ENCODE data around the gene ELFN2.

The ELFN2 gene

GRCh38 chr22:37343863-37344734 is 83.2 kb downstream of the ELFN2 start:
- H3K4me3 ChIP-seq (ENCODE audit: low read depth, low read length), result no peak overlapping the region
- TF ChIP-seq CTCF (IDR thresholded peaks at IDR 0.05; ENCODE audit: low read depth, low read length), result no peak

GRCh38 chr22:37343348-37343747 is 83.9 kb downstream of the ELFN2 start:
- no peak for TF ChIP-seq CTCF (IDR thresholded peaks at IDR 0.05; ENCODE audit: low read depth, low read length)
- H3K4me3 ChIP-seq (ENCODE audit: low read depth, low read length), result no peak overlapping the region

GRCh38 chr22:37342065-37342464 is 85.2 kb downstream of the ELFN2 start:
- H3K4me3 ChIP-seq (ENCODE audit: low read depth, low read length), result no peak overlapping the region
- TF ChIP-seq CTCF (IDR thresholded peaks at IDR 0.05; ENCODE audit: low read depth, low read length), result no peak

- H3K4me3 ChIP-seq (ENCODE audit: low read depth, low read length), result no peak overlapping the region
- TF ChIP-seq CTCF (IDR thresholded peaks at IDR 0.05; ENCODE audit: low read depth, low read length), result no peak
Observed at GRCh38 chr22:37340331-37341262, 86.7 kb downstream of the ELFN2 start.

- no peak for TF ChIP-seq CTCF (IDR thresholded peaks at IDR 0.05; ENCODE audit: low read depth, low read length)
- no peak overlapping the region for H3K4me3 ChIP-seq (ENCODE audit: low read depth, low read length)
Observed at GRCh38 chr22:37338539-37339246, 88.6 kb downstream of the ELFN2 start.

GRCh38 chr22:37337204-37337943 is 89.9 kb downstream of the ELFN2 start:
- TF ChIP-seq CTCF (IDR thresholded peaks at IDR 0.05; ENCODE audit: low read depth, low read length), result no peak
- no peak overlapping the region for H3K4me3 ChIP-seq (ENCODE audit: low read depth, low read length)
